DND-41 (cell line): ENCODE data around the gene ATP6V1F.

ENCODE experiments used
- EZH2 ChIP-seq: IDR thresholded peaks from 3 replicates; pipeline ENCODE4 v1.6.1; 2012; ENCODE audit warnings: borderline replicate concordance, low read depth, mild to moderate bottlenecking, moderate library complexity, low read length, inconsistent platforms; ENCODE audit not compliant: severe bottlenecking
- TF ChIP-seq, protein P1 (sequence below): IDR thresholded peaks from 2 replicates; pipeline ENCODE4 v1.5.1; 2012; ENCODE audit warnings: borderline replicate concordance, low read length, moderate library complexity, mild to moderate bottlenecking; ENCODE audit not compliant: poor library complexity, severe bottlenecking; ENCODE audit errors: extremely low read depth

- TF ChIP-seq, protein P1, sequence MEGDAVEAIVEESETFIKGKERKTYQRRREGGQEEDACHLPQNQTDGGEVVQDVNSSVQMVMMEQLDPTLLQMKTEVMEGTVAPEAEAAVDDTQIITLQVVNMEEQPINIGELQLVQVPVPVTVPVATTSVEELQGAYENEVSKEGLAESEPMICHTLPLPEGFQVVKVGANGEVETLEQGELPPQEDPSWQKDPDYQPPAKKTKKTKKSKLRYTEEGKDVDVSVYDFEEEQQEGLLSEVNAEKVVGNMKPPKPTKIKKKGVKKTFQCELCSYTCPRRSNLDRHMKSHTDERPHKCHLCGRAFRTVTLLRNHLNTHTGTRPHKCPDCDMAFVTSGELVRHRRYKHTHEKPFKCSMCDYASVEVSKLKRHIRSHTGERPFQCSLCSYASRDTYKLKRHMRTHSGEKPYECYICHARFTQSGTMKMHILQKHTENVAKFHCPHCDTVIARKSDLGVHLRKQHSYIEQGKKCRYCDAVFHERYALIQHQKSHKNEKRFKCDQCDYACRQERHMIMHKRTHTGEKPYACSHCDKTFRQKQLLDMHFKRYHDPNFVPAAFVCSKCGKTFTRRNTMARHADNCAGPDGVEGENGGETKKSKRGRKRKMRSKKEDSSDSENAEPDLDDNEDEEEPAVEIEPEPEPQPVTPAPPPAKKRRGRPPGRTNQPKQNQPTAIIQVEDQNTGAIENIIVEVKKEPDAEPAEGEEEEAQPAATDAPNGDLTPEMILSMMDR, result no peak
- no peak for TF ChIP-seq EZH2
Measured at GRCh38 chr7:128838981-128839731, 23.5 kb upstream of the ATP6V1F start.
